Activated CD8-positive, alpha-beta memory T cell treated with anti-CD3 and anti-CD28 coated beads, Interleukin-2, amount 50 U/mL, for 1 hour (primary cell): ENCODE data around the gene CXXC4.

Experiments used
- DNase-seq: peaks from one replicate; pipeline ENCODE4 v3.0.0-alpha.2; 2020; ENCODE audit errors: extremely low read depth

The CXXC4 gene

DNA sequence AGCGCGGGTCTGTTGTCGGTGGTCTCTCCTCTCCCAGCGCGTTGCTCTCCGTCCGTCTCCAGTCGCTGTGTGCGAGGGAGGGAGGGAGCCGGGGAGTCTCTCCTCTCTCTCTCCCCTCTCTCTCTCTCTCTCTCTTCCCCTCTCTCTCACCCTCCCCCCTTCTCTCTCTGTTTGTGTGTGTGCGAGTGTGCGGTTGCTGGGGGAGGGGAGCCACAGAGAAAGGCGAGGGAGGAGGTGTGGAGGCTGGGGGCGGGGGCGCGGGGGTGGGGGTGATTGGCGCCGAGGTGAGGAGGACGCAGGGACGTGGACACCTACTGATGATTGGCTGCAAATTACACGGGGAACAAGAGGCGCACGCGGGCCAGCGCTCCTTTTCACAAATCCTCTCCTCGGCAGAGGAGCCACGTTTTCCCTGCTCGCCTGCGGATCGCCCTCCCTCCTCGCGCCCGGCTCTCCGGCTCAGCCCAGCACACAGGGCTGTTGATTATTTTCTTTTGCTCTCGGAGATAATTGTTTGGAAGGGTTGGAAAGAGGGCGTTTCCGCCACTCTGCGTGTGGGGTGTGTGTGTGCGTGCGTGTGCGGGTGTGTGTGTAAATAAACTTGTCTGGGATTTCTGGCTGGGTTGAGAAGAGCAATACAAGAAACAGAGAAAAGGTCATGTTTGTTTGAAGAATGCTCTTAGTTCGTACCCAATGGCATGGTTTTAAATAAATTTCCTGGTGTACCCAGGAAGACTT, at the start of gene CXXC4:
Gene CXXC4 (minus strand): TSS at position 73 of the 738 bp plus-strand sequence. CDS start 3,092 bp downstream, outside the sequence.
- DNase-seq: no peak

DNA sequence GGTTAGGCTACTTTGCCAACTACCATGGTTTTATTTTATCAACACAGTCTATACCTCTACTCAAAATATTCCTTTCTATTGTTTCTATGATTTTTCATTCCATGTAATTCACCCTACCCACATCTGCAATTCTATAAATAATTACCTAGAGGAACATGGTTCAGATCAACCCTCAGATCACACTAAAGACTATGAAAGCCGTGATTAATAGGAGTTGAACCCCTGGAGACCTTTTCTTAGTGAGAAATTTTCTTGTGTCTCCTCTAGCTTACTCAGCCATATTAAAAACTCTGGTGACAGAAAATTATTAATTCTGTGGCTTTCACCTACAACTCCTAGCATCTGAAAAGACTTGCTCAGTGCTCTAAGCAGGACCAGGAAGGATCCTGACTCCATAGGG, 38.5 kb upstream of the CXXC4 start:
- DNase-seq: no peak

DNA sequence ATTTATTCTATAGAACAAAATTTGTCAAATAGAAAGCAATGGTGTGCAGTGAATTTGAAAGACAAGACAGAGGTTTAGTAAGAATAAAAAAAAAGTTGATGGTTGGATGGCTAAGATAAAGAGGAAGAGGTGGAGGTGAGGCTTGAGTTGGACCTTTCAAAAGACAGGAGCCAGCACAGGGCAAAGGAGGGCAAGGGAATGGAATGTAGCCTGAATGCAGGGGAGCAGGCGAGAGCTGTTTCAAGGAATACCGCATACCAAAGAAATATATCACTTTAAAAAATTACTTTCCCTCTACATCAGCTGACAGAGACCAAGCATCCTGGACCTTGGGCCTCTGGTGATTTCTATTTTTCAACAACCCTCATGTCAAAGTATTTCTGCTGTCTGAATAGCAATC, 38.0 kb upstream of the CXXC4 start:
- DNase-seq: no peak

DNA sequence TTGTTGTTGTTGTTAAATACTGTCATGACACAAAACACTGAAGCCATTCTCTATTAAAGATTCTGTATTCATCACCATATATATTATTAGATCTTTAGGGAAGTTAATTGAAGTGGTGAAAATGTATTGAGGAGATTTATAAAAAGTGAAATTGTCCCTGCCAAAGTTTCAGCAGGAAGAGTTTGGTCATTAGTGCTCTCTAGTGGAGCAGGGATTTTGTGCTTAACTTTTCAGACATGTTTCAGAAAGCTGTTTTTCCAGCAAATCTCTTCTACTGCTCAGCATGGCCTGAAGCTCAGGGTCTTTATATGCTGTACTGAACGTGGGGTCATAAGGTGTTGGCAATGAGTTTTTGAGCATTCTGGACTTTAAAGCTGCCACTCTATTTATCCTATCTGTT, 36.7 kb upstream of the CXXC4 start:
- DNase-seq: no peak

DNA sequence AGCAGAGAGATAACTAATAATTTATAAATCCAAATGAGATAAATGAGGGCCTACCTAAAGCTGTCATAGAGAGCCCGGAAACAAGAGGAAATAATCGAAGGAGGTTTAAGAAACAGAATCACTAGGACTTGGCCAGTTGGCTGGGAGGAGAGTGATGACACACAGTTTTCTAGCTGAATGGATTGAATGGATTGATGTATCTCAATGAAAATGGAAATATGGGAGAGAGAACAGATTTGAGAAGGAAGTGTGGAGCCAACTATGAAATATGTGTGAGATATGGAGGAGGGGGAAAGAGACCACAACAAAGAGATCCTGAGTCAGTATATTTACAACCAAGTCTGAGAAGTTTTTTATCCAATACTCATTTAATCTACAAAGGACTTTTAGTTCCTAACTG, 35.7 kb upstream of the CXXC4 start:
- no peak for DNase-seq

DNA sequence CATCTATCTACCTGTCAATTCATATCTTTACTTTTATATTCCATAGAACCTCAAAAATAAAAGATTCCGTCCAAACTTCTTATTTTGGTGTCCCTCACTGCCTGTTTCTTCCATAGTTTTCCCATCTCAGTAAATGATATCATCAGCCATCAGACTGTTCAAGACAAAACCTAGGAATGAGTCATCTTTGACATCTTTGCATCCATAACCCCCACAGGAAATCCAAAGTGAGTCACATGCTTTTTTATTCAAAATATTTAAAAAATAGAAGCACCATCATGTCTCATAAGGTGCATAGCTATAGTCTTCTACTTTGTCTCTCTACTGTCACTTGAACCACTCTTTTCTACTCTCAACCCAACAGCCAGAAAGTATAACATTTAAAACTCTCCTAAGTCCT, 29.9 kb upstream of the CXXC4 start:
- DNase-seq: no peak

DNA sequence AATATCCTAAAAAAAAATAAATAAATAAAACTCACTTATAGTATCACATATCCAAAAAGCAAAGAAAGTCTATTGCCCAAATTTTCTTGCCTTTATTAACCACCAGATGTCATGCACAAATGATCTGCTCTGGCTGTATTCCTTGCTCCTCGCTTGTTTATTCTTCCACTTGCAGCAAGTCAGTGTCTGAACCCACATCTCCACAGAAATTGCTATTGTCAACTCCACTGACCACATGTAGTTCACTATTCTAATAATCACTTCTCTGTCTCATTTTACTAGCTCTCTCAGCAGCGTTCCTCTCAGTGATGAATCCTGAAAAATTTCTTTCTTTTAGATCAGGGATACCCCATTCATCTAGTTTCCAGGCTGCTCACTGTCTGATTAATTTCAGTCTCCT, 29.3 kb upstream of the CXXC4 start:
- DNase-seq: no peak

DNA sequence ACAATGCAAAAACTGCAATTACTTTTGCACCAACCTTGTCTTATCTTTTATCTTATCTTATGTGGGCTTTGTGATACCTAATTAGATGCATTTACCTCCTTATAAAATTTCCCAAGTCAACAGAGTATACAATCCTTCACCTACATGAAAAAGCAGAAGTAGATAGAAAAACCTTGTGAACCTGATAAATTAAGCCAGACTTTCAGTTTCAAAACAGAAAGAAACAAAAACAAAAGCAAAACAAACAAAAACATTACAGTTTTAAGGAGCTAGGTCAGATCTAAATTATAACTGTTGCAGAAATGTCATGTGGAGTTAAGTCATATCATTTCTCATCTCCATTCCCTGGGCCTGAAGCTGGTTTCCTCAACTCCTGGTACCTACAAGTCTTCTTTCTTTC, 24.9 kb upstream of the CXXC4 start:
- no peak for DNase-seq

DNA sequence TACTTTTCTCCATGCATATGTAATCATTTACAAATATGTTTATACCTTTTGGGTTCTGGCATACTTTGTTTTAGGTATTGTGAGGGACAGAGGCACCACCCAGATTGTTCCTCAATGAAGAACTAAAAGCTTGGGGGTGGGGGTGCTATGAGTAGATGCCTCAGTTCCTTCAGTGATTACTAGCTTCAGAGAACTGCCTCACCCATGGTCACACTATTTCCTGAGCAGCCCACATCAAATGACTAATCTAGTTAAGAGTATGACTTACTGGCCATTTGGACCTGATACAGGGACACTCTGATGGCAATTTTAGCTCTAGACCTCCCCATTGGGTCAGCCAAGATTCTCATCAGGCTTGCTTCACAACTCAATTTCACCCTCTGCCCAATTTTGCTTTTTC, 22.2 kb upstream of the CXXC4 start:
- no peak for DNase-seq

DNA sequence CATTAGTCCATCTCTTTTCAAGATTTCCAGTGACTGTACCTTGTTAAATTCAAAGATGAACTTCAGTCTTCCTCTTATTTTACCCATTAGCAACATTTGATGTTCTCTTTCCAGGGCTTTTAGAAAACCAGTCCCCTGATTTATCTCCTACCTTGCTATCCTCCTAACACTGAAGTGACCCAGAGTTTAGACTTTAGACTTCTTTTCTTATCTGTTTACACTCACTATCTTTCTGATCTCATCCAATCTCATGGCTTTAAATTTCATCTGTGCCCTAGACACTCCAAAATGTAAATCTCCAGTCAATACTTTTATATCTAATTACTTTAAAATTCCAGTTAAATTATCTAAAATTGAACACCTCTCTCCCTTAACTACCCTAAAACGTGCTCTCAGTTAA, 13.5 kb upstream of the CXXC4 start:
- DNase-seq: no peak

DNA sequence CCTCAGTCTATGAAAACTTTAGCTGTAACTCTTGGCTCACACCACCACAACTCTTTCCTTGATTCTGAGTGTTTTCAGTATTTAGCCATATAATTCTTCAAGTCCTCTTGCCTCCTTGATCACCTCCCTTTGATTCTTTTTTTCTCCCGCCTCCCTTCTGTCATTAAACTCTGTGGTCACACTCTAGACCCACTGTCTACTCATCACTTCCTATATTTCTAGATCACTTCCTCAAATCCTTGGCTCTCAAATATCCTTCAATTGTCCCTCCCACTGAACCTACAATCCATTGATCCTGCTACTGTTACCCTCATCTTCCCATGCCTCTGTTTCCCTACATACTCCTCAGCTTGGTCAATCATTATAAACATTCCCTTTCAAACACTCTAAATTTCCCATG, 12.4 kb upstream of the CXXC4 start:
- DNase-seq: no peak

DNA sequence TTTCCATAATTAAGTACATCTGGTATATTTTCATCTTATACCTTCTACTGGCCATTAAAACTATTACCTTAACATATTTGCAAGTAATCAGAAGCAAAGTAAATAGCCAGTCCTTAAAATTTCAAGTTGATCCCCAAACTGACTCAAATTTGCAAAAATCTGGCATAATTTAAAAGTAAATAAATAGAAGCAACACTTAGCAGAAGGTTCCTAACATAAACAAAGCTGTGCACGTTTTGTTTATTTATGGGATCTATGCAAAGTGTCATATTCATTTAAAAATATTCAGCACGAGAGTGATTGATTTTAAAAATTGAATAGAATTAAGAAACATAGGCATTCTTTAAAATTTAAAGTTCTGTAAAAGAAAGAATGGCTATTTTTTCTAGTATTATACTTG, 9.8 kb upstream of the CXXC4 start:
- no peak for DNase-seq

DNA sequence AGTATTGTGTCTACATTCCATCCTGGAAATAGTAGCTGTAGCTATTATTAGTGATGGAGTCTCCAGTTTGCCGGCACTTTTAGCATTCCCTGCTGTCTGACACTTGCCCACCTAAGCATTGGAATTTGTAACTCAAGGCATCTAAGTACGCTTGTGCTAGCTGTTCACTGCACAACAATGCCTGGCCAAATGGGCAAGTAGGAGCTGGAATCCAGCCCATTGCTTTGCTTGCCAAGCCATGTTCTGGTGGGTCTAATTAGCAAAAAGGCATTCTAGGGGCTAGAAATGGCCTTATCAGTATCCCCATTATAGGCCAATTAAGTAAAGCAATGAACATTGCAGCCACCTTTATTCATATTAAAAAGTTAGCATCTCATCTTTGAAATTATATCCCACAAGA, 7.8 kb upstream of the CXXC4 start:
- no peak for DNase-seq

DNA sequence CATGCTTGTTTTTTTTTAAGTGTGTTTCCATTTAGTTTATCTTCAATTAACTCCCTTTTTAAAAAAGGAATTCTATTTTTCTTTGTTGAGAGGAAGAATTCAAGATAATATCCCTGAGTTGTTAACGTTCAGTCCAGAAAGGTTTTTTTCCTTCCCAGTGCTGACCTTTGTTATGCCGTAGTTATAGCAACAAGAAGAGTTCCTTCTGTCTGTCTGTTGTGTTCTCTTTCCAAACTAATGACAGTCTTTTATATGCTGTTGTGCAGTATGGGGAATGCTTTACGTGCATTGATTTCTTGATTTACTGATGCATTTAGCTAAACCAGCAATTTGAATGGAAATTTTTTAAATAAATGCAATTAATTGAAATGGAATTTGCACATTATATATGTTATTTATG, 6.6 kb upstream of the CXXC4 start:
- no peak for DNase-seq

DNA sequence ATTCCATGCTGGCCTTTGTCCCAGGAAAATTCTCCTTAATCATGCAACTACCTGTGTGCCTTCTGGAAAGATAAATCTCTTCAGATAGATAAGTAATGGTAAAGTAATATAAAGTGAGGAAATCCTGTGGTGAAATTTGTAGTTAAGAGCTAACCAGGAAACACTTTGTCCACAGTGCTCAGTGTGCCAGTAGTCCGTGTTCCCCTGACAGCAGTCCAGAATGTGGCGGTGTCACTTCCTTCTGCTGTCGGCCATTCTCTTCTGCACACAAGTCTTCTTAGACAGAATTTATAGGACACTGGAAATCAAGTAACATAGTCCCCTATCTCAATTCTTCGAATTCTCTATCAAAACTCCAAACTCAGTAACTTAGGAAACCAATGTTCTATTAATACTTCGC, 5.7 kb upstream of the CXXC4 start:
- no peak for DNase-seq

DNA sequence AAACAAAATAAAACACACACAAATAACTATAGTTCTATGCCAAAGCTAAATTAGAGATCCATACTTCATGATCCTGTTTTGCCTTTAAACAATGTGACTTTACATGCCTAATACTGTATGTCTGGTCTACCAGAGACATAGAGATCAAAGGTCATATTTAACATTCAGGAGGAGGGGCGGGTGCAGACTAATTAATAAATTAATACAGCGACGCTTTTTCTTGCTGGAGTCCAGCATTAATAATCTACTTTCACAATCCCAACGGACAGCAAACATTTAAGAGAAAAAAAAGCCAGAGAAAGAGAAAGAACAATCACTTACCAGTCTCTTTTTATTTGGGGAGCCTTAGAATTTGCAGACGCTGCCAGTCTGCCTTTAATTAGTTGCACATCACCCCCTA, 509 bp downstream of the CXXC4 start:
- no peak for DNase-seq

DNA sequence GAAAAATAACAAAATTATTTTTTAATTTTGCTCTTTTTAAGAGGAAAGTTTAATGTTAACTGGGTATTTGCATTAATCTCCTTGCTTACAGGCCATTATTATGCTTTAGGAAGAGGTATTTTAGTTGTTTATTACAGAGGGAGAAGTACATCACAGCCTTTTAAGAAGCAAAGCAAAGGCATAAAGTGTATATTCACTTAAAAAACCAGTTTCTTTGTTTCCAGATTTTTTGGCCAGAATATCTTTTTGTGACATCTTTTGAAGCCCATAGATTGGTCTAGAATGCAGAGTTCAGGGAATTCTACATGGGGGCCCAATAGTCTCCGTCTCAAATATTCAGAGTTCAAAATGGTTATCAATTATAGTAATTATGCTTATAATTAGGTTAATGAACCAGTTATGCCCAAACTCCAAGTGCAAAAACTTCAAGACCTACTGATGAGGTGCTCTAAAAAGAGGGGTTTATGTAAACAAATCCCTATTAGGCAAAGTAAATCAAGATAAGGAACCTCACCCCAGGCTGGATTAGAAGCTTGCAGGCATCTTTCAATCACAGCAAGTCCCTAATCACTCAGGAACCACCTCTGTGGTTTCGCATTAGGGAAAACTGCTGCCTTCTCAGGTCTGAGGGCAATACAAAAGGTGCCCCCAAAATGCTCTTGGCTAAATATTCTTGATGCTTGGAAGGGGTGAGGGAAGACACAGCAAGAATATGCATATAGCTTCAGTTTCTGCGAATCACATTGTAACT, 1.4 kb downstream of the CXXC4 start:
- DNase-seq: no peak

DNA sequence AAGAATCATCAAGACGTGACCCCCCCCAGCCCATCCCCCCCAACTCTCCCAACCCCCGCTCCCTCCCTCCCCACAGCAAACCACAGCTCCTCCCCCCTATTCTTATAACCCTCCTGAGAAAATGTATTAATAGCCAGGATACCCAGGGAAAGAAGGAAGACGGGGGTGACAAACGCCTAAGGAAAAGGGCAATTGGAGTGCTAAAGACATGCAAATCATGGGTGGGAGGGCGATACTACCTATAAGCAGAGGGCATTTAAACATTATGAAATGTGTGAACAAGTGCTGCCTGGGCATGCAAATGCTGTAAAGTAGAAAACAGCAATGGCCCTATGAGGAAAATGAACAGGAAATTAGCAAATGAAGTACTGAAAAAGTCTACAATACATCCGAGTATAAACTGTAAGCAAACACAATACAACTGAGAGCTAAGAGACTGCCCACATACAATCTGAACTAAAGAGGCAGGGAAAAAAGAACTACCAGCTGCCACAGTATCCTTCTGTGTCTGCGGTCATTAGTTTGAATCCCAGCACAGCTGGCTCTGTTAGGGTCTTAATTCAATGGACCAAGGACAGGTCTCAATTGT, 2.4 kb downstream of the CXXC4 start:
- DNase-seq: no peak

DNA sequence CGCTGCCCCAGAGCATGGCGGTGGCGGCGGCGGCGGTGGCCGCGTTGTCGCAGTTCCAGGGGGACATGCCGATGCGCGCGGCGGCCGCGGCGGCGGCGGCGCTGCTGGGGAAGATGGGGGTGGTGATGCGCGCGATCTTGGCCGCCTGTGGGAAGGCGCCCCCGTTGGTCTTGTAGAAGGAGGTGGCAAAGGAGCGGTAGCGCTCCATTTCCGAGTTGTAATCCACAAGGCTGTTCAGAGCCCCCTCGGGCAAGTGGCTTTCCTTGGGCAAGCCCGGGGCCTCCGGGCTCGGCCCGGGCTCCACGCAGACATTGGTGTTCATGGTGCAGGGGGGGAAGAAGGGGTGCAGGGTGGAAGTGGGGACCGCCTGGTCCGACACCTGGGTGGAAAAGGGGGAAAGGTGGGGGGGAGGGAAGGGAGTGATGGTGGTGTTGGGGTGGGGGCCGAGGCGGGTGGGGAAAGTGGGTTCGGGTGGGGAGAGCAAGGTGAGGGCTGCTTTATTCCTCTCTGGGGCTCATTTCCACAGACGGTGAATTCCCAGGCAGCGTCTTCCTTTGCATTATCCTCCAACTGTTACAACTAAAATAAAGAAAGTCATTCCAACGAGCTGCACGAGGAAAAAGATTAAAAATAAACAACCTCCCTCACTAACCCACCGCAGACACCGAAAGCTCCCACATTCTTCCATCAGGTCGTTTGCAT, 3.1 kb downstream of the CXXC4 start:
- DNase-seq: no peak

DNA sequence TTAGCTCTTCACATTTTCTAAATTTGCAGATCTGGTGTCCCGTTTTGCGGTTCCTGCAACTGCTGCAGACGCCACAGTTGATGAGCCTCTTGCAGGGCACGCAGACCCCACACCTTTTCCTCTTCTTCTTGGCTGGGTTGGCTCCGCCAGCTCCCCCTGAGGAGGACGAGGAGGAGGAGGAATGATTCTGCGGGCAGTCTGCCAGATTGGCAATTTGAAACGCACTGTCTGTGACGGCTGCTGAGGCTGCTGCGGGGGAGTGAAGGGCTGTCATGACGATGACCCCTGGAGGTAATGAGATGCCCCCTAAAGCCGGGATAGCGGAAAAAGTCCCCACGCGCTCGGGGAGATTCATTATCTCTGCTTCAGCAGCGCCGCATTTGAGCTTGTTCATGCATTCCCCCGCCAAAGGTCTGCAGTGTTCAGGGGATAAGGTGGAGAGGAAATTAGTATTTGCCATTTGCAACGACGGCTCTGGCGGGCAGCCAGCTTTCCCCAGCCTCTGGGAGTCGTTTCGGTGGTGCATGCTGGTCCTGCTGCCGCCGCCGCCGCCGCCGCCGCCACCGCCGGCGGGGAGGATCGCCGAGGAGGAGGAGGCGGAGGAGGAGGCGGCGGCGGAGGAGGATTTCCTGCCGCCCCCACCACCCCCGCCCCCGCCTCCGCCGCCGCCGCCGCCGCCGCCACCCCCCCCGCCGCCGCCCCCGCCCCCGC, 3.8 kb downstream of the CXXC4 start:
- DNase-seq: no peak

DNA sequence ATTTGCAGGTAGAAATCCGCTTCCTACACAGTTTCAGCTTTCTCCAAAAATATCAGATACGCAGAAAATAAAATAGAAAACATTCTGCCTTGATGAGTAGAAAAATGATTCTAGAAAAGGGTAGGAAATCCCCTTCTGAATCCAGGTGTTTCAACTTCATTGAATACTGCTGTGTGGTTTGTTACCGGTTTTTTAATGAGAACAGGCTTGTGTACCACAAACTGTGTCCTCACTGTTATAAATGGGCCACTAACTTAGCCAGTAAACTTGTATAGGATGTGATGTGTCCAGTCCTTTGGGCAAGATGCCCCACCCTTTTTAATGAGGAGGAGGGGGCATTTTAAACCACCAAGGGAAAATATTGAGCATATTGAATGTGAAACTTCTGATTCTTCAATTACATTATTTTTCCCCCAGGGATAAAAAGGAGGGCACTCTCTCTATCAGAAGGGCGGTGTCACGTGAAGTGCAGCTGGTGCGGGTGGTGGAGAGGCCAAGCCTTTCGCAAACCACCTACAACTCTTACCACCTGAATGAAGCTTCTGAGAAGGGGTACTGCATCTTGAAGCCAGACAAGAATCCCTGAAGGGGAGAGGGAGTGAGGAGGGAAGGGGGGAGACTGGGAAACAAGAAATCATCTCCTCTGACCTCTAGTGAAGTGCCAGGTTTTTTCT, 4.5 kb downstream of the CXXC4 start:
- DNase-seq: no peak
